GM13977 (cell line): ENCODE data around the gene TLK1.
"Not testable (repeated sequence)": the region's sequence is repeated elsewhere in the genome, so short reads cannot be mapped to it uniquely, and the experiment has no call there.

Source experiments
- DNase-seq: peaks from one replicate; pipeline ENCODE4 v3.0.0; 2012; ENCODE audit warnings: low spot score
- in situ Hi-C: fragments of 300-500 bp; cut with MboI; formaldehyde crosslinking; loops from one replicate; pipeline ENCODE4 v1.12.0; 2022; ENCODE audit warnings: low sequenced_read_pairs, low pct_unique_long_range_greater_than_20kb, mixed read lengths, inconsistent platforms; ENCODE audit not compliant: unreplicated experiment
- TF ChIP-seq, protein P1 (sequence below): IDR thresholded peaks from 2 replicates; pipeline ENCODE4 v1.5.1; 2012; ENCODE audit warnings: mild to moderate bottlenecking, control low read depth; ENCODE audit not compliant: insufficient read depth; ENCODE audit errors: extremely low read depth, missing control alignments

The TLK1 gene

DNA sequence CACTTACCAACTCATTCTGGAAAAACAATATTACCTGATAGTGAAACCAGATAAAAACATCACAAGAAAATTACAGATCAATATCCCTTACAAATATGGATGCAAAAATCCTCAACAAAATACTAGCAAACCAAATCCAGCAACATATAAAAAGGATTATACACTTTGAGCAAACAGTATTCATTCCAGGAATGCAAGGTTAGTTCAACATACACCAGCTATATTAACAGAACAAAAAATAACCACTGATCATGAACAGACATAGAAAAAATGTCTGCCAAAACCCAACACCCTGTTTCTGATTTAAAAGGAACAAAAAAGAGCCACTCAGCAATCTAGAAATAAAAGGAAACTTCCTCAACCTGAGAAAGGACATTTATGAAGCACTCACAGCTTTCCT is 62.1 kb downstream of the TLK1 start:
- DNase-seq, result no peak
- in situ Hi-C loops, result no loop called here

DNA sequence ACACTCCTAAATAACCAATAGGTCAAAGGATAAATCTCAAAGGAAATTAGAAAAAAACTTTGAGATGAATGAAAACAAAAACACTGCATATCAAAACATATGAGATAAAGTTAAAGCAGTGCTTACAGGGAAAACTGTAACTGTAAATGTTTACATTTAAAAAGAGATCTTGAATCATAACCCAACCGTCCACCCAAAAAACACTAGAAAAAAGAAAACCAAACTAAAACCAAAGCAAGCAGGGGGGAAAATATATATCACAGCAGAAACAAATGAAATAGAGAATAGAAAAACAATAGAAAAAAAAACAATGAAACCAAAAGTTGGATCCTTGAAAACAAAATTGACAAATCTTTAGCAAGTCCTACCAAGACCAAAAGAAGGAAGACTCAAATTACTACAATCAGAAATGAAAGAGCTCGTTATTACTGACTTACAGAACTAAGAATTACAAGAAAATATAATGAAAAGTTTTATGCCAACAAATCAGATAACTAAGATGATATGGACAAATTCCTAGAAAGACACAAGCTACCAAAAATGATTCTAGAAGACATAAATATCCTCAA is 65.6 kb downstream of the TLK1 start:
- in situ Hi-C loops, result no loop called here
- TF ChIP-seq, protein P1, sequence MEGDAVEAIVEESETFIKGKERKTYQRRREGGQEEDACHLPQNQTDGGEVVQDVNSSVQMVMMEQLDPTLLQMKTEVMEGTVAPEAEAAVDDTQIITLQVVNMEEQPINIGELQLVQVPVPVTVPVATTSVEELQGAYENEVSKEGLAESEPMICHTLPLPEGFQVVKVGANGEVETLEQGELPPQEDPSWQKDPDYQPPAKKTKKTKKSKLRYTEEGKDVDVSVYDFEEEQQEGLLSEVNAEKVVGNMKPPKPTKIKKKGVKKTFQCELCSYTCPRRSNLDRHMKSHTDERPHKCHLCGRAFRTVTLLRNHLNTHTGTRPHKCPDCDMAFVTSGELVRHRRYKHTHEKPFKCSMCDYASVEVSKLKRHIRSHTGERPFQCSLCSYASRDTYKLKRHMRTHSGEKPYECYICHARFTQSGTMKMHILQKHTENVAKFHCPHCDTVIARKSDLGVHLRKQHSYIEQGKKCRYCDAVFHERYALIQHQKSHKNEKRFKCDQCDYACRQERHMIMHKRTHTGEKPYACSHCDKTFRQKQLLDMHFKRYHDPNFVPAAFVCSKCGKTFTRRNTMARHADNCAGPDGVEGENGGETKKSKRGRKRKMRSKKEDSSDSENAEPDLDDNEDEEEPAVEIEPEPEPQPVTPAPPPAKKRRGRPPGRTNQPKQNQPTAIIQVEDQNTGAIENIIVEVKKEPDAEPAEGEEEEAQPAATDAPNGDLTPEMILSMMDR, result no peak
- no peak for DNase-seq

More for the DNA sequence above, 62.1 kb downstream of the TLK1 start:
- TF ChIP-seq, protein P1, result no peak

DNA sequence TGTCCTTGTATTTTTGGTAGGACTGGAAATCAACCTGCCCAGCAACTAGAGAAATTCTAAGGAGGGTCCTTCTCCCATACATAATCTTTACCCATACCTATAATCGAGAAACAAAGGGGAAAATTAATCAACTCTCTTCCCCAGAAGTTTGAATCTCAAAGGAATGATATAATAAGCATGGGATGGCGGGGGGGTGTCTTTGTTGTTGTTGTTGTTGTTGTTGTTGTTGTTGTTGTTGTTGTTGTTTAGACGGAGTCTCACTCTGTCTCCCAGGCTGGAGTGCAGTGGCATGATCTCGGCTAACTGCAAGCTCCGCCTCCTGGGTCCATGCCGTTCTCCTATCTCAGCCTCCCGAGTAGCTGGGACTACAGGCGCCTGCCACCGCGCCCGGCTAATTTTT is 69.2 kb downstream of the TLK1 start:
- in situ Hi-C loops, DNase-seq: not testable (repeated sequence)

DNA sequence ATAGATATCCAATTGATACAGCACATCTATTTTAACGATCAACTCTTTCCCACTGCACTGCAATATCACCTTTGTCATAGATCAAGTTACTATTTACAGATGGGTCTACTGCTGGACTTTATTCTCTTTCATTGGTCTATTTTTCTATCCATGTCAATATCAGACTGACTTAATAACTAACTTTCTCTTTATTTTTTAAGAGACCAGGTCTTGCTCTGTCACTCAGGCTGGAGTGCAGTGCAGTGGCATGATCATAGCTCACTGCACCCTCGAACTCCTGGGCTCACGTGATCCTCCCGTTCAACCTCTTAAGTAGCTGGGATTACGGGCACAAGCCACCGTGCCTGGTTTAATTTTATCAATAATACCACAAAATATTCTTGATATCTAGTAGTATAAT is 71.2 kb downstream of the TLK1 start:
- no peak for DNase-seq
- TF ChIP-seq, protein P1, result no peak
- in situ Hi-C loops, result no loop called here

DNA sequence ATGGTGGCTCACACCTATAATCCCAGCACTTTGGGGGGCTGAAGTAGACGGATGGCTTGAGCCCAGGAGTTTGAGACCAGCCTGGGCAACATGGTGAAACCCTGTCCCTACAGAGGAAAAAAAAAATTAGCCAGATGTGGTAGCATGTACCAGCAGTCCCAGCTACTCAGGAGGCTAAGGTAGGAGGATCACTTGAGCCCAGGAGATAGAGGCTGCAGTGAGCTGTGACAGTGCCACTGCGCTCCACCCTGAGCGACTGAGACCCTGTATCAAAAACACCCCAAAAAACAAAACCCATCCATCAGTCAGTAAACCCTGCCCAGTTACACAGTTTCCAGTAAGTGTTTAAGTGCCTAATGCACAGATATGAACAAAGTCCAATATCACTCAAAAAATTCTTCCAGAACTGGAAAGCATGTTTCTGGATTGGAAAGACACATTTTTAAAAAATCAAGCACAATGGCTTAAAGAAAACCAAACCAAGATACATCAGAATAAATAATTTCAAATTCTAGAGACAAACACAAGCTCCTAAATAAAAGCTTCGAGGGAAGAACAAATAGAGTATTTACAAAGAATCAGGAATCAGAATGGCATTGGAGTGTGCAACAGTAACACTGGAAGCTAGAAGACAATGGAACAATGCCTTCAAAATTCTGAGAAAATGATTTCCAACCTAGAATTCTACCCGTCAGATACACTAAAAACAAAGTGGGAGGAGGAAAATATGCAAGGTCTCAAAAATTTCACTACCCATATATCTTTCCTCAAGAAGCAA is 72.4 kb downstream of the TLK1 start:
- TF ChIP-seq, protein P1, result no peak
- in situ Hi-C loops, result no loop called here

DNA sequence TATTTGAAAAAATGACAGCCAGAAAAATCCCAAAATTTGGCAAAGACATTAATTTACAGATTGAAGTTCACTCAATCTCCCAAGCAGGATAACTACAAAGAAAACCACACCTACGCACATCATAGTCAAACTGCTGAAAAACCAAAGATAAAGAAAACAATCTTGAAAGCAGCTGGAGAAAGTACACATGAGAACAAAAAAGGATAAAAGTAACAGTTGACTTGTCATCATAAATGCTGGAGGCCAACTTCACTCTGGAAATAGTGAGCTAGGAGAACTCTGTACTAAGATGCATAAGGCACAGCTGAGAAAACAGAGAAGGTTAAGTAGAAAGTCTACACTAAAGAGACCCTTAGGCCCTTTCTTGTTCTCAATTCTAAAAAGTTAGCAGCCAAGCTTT is 73.1 kb downstream of the TLK1 start:
- in situ Hi-C loops, result no loop called here
- no peak for DNase-seq
- TF ChIP-seq, protein P1, result no peak

More for the DNA sequence above, 72.4 kb downstream of the TLK1 start:
- DNase-seq, result no peak
